HepG2 (cell line): ENCODE data around the gene SRXN1.

Experiments used
- ZFP1 ChIP-seq: IDR thresholded peaks from 2 replicates; pipeline ENCODE4 v1.6.1; 2016
- TF ChIP-seq, protein P1 (sequence below): sonication (generic); formaldehyde crosslinking; IDR thresholded peaks from 2 replicates; pipeline ENCODE4 v1.5.0; 2020; ENCODE audit warnings: mild to moderate bottlenecking, missing genetic modification reagents, moderate library complexity
- TF ChIP-seq, protein P2 (sequence below): sonication (generic); formaldehyde crosslinking; IDR thresholded peaks from 2 replicates; pipeline ENCODE4 v1.4.0; 2020; ENCODE audit warnings: mild to moderate bottlenecking, missing genetic modification reagents
- TF ChIP-seq, protein P3 (sequence below): sonication (generic); formaldehyde crosslinking; IDR thresholded peaks from 2 replicates; pipeline ENCODE4 v1.4.0; 2020; ENCODE audit warnings: missing genetic modification reagents, borderline replicate concordance
- TF ChIP-seq, protein P4 (sequence below): sonication (generic); formaldehyde crosslinking; IDR thresholded peaks from 2 replicates; pipeline ENCODE4 v1.4.0; 2020; ENCODE audit warnings: missing genetic modification reagents

DNA sequence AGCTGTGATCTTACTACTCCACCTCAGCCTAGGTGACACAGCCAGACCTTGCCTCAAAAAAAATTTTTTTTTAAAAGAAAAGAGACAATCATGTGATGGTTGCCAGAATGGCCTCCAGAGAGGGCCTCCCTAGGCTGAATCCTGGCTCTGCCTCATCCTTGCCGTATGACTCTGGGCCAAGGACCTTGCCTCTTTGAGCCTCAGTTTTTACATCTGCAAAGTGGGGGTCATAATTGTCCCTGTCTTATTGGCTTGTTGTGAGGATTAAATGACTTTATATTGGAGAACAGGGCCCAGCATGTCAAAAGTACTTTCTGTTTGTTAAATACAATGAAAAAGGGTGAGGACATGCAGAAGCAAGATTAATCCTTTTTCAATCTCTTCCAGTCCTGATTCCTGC, 14.4 kb downstream of the SRXN1 start:
- TF ChIP-seq, protein P1, sequence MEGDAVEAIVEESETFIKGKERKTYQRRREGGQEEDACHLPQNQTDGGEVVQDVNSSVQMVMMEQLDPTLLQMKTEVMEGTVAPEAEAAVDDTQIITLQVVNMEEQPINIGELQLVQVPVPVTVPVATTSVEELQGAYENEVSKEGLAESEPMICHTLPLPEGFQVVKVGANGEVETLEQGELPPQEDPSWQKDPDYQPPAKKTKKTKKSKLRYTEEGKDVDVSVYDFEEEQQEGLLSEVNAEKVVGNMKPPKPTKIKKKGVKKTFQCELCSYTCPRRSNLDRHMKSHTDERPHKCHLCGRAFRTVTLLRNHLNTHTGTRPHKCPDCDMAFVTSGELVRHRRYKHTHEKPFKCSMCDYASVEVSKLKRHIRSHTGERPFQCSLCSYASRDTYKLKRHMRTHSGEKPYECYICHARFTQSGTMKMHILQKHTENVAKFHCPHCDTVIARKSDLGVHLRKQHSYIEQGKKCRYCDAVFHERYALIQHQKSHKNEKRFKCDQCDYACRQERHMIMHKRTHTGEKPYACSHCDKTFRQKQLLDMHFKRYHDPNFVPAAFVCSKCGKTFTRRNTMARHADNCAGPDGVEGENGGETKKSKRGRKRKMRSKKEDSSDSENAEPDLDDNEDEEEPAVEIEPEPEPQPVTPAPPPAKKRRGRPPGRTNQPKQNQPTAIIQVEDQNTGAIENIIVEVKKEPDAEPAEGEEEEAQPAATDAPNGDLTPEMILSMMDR (CRISPR knock-in tag): no peak
- no peak for TF ChIP-seq ZFP1
- TF ChIP-seq, protein P2, sequence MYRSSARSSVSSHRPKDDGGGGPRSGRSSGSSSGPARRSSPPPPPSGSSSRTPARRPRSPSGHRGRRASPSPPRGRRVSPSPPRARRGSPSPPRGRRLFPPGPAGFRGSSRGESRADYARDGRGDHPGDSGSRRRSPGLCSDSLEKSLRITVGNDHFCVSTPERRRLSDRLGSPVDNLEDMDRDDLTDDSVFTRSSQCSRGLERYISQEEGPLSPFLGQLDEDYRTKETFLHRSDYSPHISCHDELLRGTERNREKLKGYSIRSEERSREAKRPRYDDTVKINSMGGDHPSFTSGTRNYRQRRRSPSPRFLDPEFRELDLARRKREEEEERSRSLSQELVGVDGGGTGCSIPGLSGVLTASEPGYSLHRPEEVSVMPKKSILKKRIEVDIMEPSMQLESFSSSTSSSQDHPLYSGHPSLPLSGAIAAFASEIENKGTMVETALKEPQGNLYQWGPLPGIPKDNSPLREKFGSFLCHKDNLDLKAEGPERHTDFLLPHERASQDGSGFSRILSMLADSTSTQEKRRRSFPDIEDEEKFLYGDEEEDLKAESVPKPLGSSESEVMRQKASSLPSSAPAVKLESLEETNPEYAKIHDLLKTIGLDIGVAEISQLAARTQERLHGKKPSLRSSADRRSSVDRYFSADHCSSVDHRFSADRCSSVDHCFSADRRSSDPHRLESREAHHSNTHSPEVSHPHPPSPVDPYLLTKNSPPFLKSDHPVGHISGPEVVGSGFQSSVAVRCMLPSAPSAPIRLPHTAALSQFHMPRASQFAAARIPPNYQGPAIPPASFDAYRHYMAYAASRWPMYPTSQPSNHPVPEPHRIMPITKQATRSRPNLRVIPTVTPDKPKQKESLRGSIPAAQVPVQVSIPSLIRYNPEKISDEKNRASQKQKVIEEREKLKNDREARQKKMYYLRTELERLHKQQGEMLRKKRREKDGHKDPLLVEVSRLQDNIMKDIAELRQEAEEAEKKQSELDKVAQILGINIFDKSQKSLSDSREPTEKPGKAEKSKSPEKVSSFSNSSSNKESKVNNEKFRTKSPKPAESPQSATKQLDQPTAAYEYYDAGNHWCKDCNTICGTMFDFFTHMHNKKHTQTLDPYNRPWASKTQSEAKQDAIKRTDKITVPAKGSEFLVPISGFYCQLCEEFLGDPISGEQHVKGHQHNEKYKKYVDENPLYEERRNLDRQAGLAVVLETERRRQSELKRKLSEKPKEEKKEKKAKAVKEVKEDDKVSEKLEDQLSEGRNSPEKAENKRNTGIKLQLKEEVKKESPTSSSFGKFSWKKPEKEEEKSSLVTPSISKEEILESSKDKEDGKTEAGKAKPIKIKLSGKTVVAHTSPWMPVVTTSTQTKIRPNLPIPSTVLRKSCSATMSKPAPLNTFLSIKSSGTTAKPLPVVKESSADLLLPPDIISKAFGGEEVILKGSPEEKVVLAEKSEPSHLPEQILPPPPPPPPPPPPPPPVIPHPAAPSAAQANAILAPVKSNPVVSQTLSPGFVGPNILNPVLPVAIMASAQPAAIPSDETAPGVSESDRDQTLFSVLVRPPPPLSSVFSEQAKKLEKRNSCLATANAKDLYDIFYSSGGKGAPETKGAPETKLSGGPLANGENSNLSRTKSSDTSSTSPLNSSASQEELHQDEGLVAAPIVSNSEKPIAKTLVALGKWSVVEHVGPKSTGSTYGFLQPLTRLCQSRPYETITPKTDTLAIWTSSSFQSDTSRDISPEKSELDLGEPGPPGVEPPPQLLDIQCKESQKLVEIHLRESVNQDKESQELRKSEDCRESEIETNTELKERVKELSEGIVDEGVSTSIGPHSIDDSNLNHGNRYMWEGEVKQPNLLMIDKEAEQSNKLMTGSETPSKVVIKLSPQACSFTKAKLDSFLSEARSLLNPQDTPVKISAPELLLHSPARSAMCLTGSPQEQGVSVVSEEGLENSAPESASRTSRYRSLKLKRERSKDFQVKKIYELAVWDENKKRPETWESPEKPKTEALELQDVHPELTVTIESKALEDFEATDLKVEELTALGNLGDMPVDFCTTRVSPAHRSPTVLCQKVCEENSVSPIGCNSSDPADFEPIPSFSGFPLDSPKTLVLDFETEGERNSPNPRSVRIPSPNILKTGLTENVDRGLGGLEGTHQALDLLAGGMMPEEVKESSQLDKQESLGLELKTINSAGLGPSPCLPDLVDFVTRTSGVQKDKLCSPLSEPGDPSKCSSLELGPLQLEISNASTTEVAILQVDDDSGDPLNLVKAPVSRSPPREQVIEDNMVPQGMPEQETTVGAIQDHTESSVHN (CRISPR knock-in tag): no peak
- TF ChIP-seq, protein P3, sequence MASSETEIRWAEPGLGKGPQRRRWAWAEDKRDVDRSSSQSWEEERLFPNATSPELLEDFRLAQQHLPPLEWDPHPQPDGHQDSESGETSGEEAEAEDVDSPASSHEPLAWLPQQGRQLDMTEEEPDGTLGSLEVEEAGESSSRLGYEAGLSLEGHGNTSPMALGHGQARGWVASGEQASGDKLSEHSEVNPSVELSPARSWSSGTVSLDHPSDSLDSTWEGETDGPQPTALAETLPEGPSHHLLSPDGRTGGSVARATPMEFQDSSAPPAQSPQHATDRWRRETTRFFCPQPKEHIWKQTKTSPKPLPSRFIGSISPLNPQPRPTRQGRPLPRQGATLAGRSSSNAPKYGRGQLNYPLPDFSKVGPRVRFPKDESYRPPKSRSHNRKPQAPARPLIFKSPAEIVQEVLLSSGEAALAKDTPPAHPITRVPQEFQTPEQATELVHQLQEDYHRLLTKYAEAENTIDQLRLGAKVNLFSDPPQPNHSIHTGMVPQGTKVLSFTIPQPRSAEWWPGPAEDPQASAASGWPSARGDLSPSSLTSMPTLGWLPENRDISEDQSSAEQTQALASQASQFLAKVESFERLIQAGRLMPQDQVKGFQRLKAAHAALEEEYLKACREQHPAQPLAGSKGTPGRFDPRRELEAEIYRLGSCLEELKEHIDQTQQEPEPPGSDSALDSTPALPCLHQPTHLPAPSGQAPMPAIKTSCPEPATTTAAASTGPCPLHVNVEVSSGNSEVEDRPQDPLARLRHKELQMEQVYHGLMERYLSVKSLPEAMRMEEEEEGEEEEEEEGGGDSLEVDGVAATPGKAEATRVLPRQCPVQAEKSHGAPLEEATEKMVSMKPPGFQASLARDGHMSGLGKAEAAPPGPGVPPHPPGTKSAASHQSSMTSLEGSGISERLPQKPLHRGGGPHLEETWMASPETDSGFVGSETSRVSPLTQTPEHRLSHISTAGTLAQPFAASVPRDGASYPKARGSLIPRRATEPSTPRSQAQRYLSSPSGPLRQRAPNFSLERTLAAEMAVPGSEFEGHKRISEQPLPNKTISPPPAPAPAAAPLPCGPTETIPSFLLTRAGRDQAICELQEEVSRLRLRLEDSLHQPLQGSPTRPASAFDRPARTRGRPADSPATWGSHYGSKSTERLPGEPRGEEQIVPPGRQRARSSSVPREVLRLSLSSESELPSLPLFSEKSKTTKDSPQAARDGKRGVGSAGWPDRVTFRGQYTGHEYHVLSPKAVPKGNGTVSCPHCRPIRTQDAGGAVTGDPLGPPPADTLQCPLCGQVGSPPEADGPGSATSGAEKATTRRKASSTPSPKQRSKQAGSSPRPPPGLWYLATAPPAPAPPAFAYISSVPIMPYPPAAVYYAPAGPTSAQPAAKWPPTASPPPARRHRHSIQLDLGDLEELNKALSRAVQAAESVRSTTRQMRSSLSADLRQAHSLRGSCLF (CRISPR knock-in tag): no peak
- TF ChIP-seq, protein P4, sequence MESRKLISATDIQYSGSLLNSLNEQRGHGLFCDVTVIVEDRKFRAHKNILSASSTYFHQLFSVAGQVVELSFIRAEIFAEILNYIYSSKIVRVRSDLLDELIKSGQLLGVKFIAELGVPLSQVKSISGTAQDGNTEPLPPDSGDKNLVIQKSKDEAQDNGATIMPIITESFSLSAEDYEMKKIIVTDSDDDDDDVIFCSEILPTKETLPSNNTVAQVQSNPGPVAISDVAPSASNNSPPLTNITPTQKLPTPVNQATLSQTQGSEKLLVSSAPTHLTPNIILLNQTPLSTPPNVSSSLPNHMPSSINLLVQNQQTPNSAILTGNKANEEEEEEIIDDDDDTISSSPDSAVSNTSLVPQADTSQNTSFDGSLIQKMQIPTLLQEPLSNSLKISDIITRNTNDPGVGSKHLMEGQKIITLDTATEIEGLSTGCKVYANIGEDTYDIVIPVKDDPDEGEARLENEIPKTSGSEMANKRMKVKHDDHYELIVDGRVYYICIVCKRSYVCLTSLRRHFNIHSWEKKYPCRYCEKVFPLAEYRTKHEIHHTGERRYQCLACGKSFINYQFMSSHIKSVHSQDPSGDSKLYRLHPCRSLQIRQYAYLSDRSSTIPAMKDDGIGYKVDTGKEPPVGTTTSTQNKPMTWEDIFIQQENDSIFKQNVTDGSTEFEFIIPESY (CRISPR knock-in tag): no peak
